GM21723 (cell line): Measurements from ENCODE around the gene NEURL4.

Source experiments
- ATAC-seq: cut with Tn5 transposase; IDR thresholded peaks from one replicate; pipeline ENCODE4 v1.9.1; 2021; ENCODE audit warnings: mild to moderate bottlenecking, moderate library complexity; ENCODE audit not compliant: unreplicated experiment

The NEURL4 gene

DNA sequence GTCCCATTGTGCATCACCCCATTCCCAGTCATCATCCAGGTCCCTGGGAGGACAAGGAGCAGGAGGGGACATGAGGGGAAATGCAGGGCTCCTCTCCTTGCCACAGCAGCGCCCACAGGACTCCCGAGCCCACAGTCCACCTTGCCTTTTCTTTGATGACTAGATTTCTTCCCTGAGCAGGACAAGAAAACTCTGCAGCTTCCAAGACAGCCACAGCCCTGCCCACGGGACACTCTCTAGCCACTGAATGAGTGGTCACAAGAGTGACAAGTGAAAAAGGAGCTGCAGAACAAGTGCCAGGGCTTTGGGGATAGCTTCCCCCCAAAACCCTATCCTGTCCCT lies 4.7 kb downstream of the NEURL4 start:
- ATAC-seq = no peak

DNA sequence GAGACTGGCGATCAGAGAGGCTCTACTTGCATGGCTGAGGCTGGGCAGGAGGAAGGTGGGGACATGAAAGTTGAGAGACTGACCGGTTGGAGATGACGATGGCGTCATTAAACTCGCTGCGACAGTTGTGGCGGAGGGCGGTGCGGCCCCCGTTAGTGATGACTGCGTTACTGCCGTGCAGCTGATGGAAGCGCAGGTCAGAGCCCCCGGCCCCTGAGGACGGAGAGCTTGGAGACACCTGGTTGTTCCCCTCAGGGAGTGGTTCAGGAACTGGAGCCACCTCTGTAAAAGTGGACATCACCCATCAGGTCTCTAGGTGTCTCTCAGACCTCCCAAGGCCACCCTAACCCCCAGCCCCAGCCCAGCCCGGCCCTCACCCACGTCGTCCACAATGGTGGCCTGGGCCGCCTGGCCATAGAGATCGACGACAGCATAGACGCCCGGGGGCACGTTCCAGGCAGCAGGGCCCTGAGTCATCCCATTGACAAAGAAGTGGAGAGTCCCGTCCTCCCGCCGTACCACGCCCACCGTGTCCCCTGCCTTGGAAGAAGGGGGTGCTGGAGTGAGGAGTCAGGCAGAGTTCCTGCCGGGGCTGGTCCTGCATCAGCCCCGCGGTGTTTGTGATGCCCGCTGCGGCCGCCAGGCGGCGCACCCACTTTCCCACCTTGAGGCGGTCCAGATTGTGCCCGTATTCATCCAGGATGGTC lies 5.3 kb downstream of the NEURL4 start:
- no peak for ATAC-seq

DNA sequence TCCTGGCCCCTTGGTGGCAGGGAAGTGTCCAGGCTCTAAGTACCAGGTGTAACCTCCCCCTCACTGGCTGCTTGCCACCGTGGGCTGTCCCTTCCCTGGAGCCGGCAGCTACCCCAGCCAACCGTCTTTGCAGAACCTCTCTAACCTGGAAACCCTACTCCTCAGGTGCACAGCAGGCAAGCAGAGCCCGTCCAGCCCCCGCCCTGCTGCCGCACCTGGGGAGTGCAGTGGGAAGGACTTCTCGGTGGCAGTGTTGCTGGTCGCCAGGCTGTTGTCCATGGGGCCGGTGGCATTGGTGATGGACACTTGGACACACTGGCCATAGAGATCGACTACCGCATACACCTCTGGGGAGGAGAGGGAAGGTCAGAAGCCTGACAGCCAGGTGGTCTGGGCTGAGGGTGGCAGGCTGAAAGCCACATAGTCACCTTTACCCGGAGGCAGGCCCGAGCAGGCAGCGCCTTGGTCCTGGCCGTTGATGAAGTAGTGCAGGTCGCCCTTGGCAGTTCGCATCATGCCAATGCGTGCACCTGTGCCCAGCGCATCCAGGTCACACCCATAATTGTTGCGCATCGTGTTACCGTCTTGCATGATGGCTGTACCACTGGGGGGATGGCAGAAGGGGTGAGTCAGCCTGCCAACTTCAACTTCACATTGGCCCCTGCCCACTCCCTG lies 6.5 kb downstream of the NEURL4 start:
- ATAC-seq = no peak

DNA sequence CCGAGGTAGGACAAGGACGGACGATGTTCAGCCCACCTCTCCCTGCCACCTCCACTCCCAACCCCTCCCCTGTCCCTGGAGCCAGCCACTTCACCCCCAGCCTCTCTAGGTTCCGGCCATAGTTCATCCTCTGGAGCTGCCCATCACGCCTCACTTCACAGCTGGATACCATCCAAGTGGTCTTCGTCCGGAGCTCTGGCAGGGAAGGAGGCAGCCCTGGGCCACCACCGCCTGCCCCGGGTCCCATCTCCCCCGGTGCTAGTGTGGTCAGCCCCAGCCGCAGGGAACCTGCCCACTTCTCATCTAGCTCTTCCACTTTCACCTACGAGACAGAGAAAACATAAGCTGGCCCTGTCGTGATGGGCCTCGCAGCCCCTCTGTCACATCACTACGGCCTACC lies 7.7 kb downstream of the NEURL4 start:
- no peak for ATAC-seq

DNA sequence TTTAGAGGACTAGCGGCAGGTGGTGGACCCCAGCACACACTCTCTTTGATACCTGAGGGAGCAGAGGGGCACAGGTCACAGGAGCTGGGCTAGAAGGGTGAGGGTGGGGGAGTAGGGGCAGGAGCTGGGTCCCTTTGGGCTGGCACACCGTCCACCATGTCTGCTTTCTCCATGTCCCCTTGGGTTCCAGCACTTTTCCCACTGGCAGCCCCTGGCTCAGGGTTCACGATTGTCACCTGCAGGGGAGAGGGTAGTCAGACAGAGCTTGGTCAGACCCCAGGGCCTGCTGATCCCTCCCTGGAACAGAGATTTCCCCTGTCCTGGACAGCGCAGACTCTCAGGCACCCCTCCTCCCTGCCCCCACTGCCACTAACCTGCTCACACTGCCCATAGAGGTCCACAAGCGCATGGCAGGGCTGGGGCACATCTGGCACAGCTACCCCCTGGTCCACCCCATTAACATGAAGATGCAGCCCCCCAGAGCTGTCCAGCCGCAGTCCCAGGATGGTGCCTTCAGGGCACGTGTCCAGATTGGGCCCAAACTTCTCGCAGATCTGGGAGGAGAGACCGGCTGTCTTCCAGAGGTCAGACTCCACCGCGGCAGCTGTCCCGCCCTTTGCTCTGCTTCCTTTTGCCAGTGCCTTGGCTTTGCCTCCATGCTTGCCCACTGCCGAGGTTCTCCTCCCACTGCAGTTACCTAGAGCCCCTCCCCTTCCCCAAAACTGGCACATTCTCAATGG lies 10.8 kb downstream of the NEURL4 start:
- ATAC-seq = no peak

DNA sequence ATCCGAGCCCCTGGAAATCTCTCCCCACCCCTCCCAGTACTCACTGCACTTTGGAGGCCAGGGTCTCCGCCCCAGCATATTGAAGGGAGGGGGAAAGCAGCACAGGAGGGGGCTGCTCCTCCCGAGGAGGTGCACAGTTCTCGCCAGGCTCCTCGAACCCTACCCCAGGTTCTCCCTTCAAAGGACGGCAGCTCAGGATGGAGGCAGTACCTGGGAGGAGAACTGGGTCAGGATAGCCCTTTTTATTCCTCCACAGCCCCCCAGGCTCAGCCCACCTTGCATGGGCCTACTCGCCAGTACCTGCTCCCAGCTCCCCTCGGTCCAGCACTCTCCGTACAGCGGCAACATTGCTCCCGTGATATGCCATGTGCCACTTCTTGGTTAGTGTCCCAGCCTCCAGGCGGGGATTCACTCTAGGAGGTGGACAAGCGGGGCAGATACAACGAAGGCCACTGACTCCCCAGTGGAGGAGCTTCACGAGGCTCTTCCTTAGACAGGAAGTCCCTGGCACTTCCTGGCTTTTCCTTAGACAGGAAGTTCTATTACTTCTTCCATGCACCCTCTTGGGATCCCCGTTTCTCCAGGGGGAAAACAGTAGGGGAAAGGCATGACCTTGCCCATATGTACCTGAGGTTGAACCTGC lies 11.9 kb downstream of the NEURL4 start:
- ATAC-seq = no peak

DNA sequence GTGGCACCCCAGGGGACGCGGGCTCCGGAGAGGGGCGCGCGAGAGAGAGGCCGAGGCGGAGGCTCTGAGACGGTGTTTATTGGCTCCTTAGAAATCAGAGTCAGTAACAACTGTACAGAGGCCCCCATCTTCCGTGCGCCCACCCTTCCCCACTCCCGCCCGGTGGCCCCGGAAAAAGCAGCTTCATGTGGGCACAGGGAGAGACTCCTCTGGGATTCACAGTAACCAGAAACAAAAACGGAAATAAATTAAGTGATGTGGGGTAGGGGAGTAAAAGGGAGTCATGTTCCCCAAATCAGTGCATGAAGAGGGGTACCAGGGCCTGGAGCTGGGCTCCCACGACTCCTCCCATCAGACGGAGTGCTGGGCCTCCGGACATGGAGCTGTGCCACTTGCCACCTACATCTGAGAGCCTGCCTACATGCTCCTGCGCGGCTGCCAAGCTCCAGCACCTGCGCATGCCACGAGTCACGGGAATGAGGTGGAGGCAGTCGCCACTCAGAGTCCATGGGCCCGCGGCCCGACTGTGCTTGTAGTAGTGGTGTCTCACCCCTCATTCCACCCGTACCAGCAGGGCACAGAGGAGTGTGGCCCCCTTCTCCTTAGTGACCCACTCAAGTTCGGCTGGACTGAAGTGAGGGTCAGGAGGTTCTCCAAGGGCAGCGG lies 13.4 kb downstream of the NEURL4 start:
- no peak for ATAC-seq

DNA sequence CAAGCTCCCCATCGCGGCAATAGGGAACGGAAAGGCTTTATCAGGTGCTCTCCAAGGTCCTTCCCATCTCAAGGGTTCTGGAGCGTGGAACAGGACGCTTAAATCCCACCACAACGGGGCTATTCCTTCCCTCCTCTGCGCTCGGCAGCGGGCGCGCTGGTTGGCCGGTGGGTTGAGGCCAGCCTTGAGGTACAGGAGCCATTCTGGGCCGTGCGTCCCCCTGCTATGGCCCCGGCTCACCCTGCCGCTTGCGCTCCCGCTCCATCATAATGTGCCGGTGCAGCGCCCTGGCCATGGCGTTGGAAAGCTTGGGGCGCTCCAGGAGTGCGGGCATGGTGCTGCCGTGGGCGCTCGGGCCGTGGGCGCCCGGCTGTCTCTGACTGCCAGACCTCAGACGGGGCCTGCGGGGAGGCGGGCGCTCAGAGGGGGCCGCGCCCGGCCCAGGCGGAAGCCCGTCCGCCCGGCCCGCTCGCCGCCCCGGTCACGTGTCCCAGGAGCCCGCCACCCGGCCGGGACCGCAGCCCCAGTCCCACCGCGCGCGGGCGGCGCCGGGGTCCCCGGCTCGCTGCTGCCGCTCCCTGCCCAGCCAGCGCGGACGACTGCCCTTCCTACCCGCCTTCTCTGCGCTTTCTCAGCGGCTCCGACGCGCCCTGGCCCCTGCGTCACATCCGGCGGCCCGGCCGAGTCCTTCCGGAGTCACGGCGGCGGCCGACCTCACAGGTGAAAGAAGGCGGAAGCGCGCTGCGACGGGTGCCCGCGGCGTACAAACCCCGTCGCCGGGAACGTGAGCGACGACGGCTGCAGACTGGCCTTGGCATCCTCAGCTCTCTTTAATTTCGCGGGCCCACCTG lies 14.2 kb downstream of the NEURL4 start, which contains the start of gene GPS2:
TSS of gene GPS2 (minus strand) at position 642 of the 851 bp plus-strand sequence. CDS start at position 334, 308 bp downstream.
- peak; percentile 64 for ATAC-seq

DNA sequence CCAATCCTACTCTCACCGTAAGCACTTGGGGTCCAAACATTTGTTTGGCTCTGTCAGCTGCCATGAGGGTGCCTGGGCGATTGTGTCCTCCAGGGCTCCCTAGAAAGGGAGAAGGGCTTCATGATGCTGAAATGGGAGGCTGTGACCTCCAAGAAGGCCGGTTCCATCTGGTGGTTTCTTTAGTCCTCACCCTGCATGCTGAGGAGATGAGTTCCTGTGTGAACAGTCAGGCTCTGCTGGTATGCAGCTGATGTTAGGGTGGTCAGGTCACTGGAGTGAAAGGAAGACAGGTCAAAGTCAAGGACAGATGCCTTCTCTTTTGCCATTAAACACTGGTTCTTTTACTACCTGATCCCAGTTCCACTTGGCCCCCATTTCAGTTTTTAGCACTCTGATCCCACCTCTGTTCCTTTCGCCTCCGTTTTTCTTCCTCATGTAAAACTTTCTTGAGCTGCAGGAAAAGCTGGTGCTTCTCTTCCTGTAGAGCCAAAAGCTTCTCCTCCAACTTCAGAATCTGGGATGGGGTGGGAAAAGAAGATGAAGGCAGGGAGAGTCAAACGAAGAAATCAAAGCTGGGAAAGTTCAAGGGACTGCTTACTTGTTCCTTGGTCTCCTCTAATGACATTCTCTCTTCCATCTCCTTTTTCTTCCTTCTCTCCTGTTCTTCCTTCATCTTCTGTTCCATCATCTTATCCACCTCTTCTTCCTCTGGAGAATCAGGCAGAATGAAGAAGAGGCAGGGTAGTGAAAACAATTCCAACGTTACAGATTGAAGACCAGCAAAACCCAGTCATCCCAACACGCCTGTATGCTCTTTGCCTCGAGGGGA lies 15.0 kb downstream of the NEURL4 start:
- no peak for ATAC-seq

DNA sequence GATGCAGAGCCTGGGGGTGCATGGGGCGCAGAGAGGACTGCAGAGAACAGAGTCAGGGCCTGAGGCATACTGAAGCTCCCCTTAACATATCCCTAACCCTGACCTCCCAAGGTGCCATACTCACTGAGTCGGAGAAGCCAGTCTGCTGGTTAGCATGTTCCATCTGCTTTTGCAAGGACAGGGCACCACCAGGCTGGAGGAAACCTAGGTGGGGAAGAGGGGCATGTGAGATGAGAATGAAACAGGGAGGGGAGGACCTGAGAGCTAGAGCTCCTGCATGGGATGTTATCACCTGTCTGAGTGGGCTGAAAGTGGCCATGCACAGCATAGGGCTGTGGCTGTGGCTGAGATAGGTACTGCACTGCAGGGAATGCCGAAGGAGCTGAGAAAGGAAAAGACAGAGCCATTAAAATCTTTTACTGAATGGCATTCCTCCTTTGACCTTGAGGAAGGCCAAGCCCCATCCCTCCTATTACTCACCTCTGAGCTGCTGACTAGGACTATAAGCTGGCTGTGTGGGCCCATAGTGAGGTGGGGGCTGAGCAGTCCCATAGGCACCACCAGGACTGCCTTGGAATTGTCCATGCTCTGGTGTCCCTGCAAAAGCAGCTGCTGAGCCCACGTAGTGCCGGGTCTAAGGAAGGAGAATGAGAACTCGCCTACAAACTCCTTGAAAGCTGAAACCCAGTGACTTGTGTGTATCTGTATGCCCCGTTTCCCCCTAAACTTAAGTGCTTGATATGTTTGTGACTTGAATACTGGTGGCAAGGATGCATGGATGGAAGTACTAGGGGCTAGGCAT lies 15.8 kb downstream of the NEURL4 start:
- ATAC-seq = no peak

DNA sequence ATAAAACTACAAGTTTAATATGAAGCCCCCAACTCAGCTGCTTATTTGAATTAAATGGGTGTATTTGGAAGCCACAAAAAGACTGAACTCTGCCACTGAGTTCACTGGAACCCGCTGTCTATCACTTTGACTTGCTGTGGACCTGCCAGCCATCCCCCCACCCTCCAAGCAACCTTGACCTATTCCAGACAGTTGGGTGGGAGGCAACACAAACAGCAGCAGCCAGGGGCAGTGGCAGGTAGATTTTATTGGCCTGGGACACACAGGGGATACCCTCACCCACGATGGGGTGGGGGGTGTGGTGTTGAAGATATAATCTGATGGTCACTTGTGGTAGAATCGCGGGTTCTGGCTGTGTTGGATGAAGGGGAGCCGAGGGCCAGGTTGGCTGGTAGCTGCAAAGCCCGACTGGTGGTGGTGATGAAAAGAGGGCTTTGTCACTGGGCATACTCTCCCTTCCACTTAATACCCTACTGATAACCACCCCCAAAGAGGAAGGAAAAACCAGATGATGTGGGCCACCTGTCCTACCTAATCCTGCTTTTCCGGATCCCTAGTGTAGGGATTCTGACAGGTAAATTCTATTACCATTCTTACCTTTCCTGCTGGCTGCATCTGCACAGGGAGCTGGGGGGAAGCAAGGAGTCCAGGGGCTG lies 16.6 kb downstream of the NEURL4 start:
- ATAC-seq = no peak

DNA sequence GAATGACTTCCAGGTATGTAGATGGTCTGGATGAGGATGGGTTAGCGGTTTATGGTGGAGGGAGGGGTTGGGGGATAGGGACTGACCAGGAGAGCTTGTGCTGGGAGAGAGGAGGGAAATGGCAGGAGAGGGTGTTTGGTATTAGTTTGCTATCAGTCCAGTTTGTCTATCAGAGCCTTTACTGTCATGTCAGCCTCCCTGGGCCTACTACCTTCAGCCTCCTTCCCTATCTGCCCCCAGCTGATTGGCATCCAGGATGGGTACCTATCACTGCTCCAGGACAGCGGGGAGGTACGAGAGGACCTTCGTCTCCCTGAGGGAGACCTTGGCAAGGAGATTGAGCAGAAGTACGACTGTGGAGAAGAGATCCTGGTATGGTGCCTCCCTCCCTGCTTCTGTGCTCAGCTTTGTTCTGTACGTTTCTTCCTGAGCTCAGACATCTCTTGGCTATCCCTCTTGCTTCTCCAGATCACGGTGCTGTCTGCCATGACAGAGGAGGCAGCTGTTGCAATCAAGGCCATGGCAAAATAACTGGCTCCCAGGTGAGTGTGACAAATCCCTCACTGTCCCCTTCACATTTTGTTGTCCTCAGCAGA lies 17.9 kb downstream of the NEURL4 start:
- ATAC-seq = no peak

DNA sequence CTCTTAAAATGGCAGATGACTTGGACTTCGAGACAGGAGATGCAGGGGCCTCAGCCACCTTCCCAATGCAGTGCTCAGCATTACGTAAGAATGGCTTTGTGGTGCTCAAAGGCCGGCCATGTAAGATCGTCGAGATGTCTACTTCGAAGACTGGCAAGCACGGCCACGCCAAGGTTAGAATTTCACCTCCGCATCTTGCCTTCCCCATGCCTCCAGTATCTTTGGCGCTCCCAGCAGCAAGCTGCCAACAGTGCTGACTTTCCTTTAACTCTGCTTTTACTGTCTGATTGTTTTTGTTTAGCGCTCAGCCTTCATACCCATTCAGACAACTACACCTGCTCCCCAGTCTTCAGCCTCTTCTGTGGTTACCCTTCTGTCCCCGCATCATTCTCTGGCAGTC lies 19.5 kb downstream of the NEURL4 start:
- no peak for ATAC-seq

DNA sequence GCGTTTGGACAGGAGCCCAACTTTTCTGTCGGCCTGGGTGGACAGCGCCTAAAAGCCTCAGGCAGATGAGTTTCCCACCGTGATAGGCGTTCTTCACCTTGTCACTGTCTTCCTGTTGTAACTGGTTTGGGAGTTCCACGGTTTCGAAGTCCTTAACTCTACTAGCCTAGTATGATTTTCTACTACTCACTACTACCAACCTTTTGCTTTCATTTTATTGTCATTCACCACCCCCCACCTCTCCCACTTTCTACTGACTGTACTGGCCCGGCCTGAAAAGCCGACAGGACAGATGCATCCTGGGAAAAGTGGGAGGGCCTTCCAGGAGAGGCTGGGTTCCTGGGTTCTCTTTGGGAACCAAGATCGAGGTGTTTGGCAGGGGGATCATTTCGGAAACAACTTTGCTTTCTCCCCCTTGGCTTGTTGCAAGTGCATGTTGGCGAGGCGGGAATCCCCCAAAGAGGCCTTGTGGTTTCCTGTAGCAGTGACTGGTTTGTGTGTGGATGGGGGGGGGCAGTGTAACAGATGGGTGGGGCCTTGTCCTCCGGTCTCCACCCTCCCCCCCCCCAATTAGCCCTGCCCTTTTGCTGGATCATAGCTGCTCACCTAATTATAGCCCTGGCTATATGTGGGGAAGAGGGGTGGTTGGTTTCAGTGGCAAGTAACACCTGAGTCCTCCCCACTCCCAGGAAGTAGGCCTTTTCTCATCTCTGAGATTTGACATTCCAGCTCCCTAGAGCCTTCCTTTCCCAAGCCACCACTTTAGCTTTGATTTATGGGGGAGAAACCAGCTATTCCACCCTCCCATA lies 20.3 kb downstream of the NEURL4 start:
- ATAC-seq = no peak

DNA sequence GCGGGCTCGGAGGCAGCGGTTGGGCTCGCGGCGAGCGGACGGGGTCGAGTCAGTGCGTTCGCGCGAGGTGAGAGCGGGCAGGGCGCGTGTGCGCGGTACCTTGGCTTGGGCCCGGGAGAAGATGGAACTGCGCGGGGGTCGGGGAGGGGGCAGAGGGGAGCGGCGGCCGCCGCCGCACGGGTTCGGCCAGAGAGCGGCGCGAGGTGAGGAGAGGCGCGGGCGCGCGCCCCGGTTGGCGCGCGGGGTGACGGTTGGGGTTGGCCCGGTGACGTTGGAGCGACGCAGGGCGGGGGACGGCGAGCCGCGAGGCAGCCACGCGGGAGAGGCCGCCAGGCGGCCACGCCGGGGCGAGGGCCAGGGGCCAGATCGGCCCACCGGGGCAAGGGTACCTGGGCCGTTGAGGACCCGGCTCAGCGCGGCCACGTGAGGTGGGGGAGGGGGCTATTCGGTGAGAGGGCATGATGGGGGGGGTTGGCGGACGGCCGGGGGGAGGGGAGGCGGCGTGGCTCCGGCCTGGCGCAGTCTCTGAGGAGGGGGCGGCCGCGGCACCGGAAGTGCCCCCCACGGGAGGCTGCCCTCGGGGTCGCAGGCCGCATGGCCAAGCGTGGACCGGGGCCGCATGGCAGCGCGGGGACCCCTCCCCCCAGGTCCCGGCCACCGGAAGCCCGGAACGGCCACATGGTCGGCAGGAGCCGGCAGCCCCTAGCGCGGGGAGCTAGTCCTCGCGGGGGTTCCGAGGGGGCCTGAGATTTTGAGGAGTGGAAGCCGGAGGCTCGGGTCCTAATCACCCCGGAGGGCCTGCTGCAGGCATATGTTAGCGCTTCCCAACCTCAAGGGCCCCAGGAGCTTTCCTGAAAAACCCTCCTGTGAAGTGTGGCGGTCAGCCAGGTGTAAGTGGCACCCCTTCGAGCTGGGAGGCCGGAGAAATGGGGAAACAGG lies 21.2 kb downstream of the NEURL4 start:
- no peak for ATAC-seq
